Keratinocyte (primary cell): Measurements from ENCODE around the gene DOCK3. TPM values are rescaled to one million over a fixed set of nuclear protein-coding genes. Genes with fewer than 3 reads are reported as not detected.
"Not testable (repeated sequence)": the region's sequence is repeated elsewhere in the genome, so short reads cannot be mapped to it uniquely, and the experiment has no call there.

Experiments
- DNase-seq: peaks from one replicate; pipeline ENCODE4 v3.0.0-alpha.2; 2011; ENCODE audit warnings: low read depth, missing footprints, low spot score
- FAIRE-seq: peaks from 2 replicates; lab custom pipeline; 2011; peaks lifted over from hg19 to GRCh38; lab: Jason Lieb, UNC
- H2AFZ ChIP-seq: 2 replicates; pipeline ENCODE4 v1.6.0; 2012; ENCODE audit warnings: low read length, control low read depth, inconsistent platforms; ENCODE audit not compliant: control insufficient read depth
- H3K27ac ChIP-seq: 2 replicates; pipeline ENCODE4 v1.5.1; 2011; ENCODE audit warnings: low read length; ENCODE audit not compliant: control insufficient read depth, insufficient read depth
- H3K27me3 ChIP-seq: 3 replicates; pipeline ENCODE4 v1.6.0; 2011; ENCODE audit warnings: low read length; ENCODE audit not compliant: control insufficient read depth, insufficient read depth; ENCODE audit errors: extremely low read depth
- H3K36me3 ChIP-seq, 2 experiments: 2 replicates in 1 of 2; 3 replicates in 1 of 2; pipeline ENCODE4 v1.5.1; 2011; ENCODE audit warnings: low read length in 2 of 2, mild to moderate bottlenecking in 1 of 2; ENCODE audit not compliant: control insufficient read depth in 2 of 2, insufficient read depth in 2 of 2; ENCODE audit errors: extremely low read depth in 1 of 2
- H3K4me1 ChIP-seq: 3 replicates; pipeline ENCODE4 v1.5.1; 2011; ENCODE audit warnings: low read length; ENCODE audit not compliant: control insufficient read depth, insufficient read depth; ENCODE audit errors: extremely low read depth
- H3K4me2 ChIP-seq: 3 replicates; pipeline ENCODE4 v1.6.0; 2011; ENCODE audit warnings: low read depth, low read length; ENCODE audit not compliant: control insufficient read depth, insufficient read depth; ENCODE audit errors: extremely low read depth
- H3K4me3 ChIP-seq, 3 experiments: fragments of 200-600 bp in 1 of 3; sonication (generic) in 1 of 3; 2 replicates in 2 of 3; 3 replicates in 1 of 3; pipeline ENCODE4 v1.5.1; 2011 to 2016; ENCODE audit warnings: low read length in 3 of 3, mild to moderate bottlenecking in 3 of 3, control low read depth in 2 of 3, inconsistent platforms in 1 of 3, low read depth in 1 of 3, mixed read lengths in 1 of 3, mixed run types in 1 of 3, moderate library complexity in 1 of 3; ENCODE audit not compliant: control insufficient read depth in 2 of 3, insufficient read depth in 2 of 3; ENCODE audit errors: extremely low read depth in 1 of 3
- H3K79me2 ChIP-seq: 2 replicates; pipeline ENCODE4 v1.6.0; 2012; ENCODE audit warnings: low read length; ENCODE audit not compliant: control insufficient read depth, insufficient read depth
- H3K9ac ChIP-seq: 3 replicates; pipeline ENCODE4 v1.6.0; 2011; ENCODE audit warnings: low read length; ENCODE audit not compliant: control insufficient read depth, insufficient read depth; ENCODE audit errors: extremely low read depth
- H3K9me1 ChIP-seq: 3 replicates; pipeline ENCODE4 v1.6.0; 2011; ENCODE audit warnings: low read length; ENCODE audit not compliant: control insufficient read depth, insufficient read depth; ENCODE audit errors: extremely low read depth
- H3K9me3 ChIP-seq: 2 replicates; pipeline ENCODE4 v1.5.1; 2012; ENCODE audit warnings: low read depth, low read length; ENCODE audit not compliant: control insufficient read depth
- H4K20me1 ChIP-seq: 3 replicates; pipeline ENCODE4 v1.6.0; 2011; ENCODE audit warnings: low read length; ENCODE audit not compliant: control insufficient read depth, insufficient read depth; ENCODE audit errors: extremely low read depth
- CTCF ChIP-seq, 3 experiments: IDR thresholded peaks in 1 of 3; conservative IDR thresholded peaks in 1 of 3; optimal IDR thresholded peaks in 1 of 3; 2 replicates in 2 of 3; 3 replicates in 1 of 3; pipeline versions ENCODE3 to v1.5.1; 2011; ENCODE audit warnings: low read length in 3 of 3, mild to moderate bottlenecking in 3 of 3, moderate library complexity in 2 of 3, control low read depth in 1 of 3, inconsistent platforms in 1 of 3; ENCODE audit not compliant: insufficient read depth in 2 of 3; ENCODE audit errors: extremely low read depth in 1 of 3
- EZH2 ChIP-seq: IDR thresholded peaks from one replicate; pipeline ENCODE4 v1.6.1; 2012; ENCODE audit warnings: inconsistent platforms, mild to moderate bottlenecking, low read length, moderate library complexity
- dilution Hi-C: fragments of 300-500 bp; cut with MboI; formaldehyde crosslinking; loops from one replicate; pipeline ENCODE4 v1.7.0; 2020; ENCODE audit warnings: low sequenced_read_pairs; ENCODE audit not compliant: extremely low pct_ligation_motif_present
- polyA plus RNA-seq, 5 experiments: library from polyadenylated mRNA; depleted of rRNA in 3 of 5; stranded (reverse) in 3 of 5; stranded (forward) in 1 of 5; unstranded in 1 of 5; fragments of >200 nt; gene quantifications; 1 replicate in 1 of 5; 2 replicates in 3 of 5; 3 replicates in 1 of 5; pipeline versions ENCODE4 v1.2.1 to v1.2.3, GENCODE V29; 2011 to 2012; ENCODE audit warnings: missing spikeins in 2 of 5, low read depth in 1 of 5, low replicate concordance in 1 of 5

DOCK3 gene
- polyA plus RNA-seq, 1 donor (not counting 4 experiments of a cell fraction or from before 2014, with no cell fraction given) = 0.10 TPM

GRCh38 chr3:50873376-50874157 is 198.8 kb downstream of the DOCK3 start:
- no peaks in the 10 kb centered on the region for H3K79me2 ChIP-seq
- no peaks in the 10 kb centered on the region for H3K9me1 ChIP-seq
- H3K4me1 ChIP-seq = no peaks in the 10 kb centered on the region
- H4K20me1 ChIP-seq = no peaks in the 10 kb centered on the region
- DNase-seq = no peak
- H3K4me3 ChIP-seq = no peak overlapping the region
- no peaks in the 10 kb centered on the region for H3K36me3 ChIP-seq
- H3K27ac ChIP-seq = no peak overlapping the region
- H3K4me2 ChIP-seq = no peak overlapping the region
- no peak overlapping the region for H2AFZ ChIP-seq
- no peak overlapping the region for H3K9ac ChIP-seq
- H3K27me3 ChIP-seq = no peaks in the 10 kb centered on the region
- no peaks in the 10 kb centered on the region for H3K9me3 ChIP-seq
- TF ChIP-seq CTCF (optimal IDR thresholded peaks at IDR 0.05 in 1 of 3, IDR thresholded peaks at IDR 0.05 in 1 of 3, conservative IDR thresholded peaks at IDR 0.05 in 1 of 3; ENCODE audit: extremely low read depth in 1 of 3, insufficient read depth in 2 of 3, low read length in 3 of 3) (no peak), EZH2 (no peak)
- dilution Hi-C loops = no loop called here
- FAIRE-seq = peak; percentile 9

GRCh38 chr3:50874876-50875275 is 200.1 kb downstream of the DOCK3 start:
- H3K27ac ChIP-seq, DNase-seq, H4K20me1 ChIP-seq, H3K36me3 ChIP-seq, H3K27me3 ChIP-seq, FAIRE-seq, H3K9ac ChIP-seq, H3K4me1 ChIP-seq, H3K79me2 ChIP-seq, H2AFZ ChIP-seq, dilution Hi-C loops, H3K9me1 ChIP-seq, H3K4me3 ChIP-seq, H3K4me2 ChIP-seq, H3K9me3 ChIP-seq: not testable (repeated sequence)
